K562 (cell line): Measurements from ENCODE around the gene ETV2.

Experiments used
- GATAD2B ChIP-seq: fragments of 450-650 bp; IDR thresholded peaks from 2 replicates; pipeline ENCODE4 v1.6.1; 2017; ENCODE audit warnings: mild to moderate bottlenecking, borderline replicate concordance
- KAT2B ChIP-seq: IDR thresholded peaks from one replicate; pipeline ENCODE4 v1.6.1; 2012; ENCODE audit warnings: low read depth, mild to moderate bottlenecking, control low read depth, inconsistent platforms, low read length, moderate library complexity
- MYC ChIP-seq, 2 experiments: fragments of 250-450 bp in 1 of 2; sonication (Bioruptor Pico) in 1 of 2; IDR thresholded peaks; 2 replicates each; pipeline versions ENCODE4 v1.5.1 to v1.6.1; 2012 to 2021; ENCODE audit warnings: low read depth in 2 of 2, borderline replicate concordance in 1 of 2, improper control_type of control experiment in 1 of 2, low read length in 1 of 2, mild to moderate bottlenecking in 1 of 2, moderate library complexity in 1 of 2
- NRF1 ChIP-seq, 2 experiments: fragments of 450-650 bp; IDR thresholded peaks in 1 of 2; conservative IDR thresholded peaks in 1 of 2; 2 replicates each; pipeline ENCODE4 v1.6.1; 2014; ENCODE audit warnings: mild to moderate bottlenecking in 2 of 2
- PHF8 ChIP-seq: fragments of 200-600 bp; sonication (generic); IDR thresholded peaks from 2 replicates; pipeline ENCODE4 v1.6.1; 2012; ENCODE audit warnings: mixed run types, mild to moderate bottlenecking, inconsistent platforms, low read length, moderate library complexity, borderline replicate concordance
- POLR2AphosphoS5 ChIP-seq: IDR thresholded peaks from 2 replicates; pipeline ENCODE4 v1.6.1; 2011; ENCODE audit warnings: mild to moderate bottlenecking, low read depth, low read length, moderate library complexity; ENCODE audit not compliant: control insufficient read depth, insufficient read depth
- TF ChIP-seq, protein P1 (sequence below), 3 experiments: IDR thresholded peaks in 2 of 3; conservative IDR thresholded peaks in 1 of 3; 2 replicates each; pipeline ENCODE4 v1.5.1; 2011 to 2012; ENCODE audit warnings: low read length in 3 of 3, mild to moderate bottlenecking in 3 of 3, control low read depth in 2 of 3, improper control_type of control experiment in 1 of 3, inconsistent platforms in 1 of 3, low read depth in 1 of 3, mixed read lengths in 1 of 3, moderate library complexity in 1 of 3; ENCODE audit not compliant: insufficient read depth in 2 of 3
- TF ChIP-seq, protein P2 (sequence below): fragments of 250-450 bp; sonication (Bioruptor Pico); IDR thresholded peaks from 2 replicates; pipeline ENCODE4 v1.5.0; 2020; ENCODE audit warnings: mild to moderate bottlenecking

DNA sequence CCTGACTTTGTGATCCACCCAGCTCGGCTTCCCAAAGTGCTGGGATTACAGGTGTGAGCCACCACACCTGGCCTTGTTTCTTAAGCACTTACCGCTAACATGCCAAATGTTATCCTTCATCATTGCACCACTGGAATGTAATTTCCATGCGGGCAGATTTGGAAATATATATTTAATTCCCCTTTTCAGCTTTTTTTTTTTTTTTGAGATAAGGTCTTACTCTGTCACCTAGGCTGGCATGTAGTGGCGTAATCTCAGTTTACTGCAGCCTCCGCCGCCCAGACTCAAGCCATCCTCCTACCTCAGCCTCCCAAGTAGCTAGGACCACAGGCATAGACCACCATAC is 20.4 kb downstream of the ETV2 start:
- TF ChIP-seq, protein P1, sequence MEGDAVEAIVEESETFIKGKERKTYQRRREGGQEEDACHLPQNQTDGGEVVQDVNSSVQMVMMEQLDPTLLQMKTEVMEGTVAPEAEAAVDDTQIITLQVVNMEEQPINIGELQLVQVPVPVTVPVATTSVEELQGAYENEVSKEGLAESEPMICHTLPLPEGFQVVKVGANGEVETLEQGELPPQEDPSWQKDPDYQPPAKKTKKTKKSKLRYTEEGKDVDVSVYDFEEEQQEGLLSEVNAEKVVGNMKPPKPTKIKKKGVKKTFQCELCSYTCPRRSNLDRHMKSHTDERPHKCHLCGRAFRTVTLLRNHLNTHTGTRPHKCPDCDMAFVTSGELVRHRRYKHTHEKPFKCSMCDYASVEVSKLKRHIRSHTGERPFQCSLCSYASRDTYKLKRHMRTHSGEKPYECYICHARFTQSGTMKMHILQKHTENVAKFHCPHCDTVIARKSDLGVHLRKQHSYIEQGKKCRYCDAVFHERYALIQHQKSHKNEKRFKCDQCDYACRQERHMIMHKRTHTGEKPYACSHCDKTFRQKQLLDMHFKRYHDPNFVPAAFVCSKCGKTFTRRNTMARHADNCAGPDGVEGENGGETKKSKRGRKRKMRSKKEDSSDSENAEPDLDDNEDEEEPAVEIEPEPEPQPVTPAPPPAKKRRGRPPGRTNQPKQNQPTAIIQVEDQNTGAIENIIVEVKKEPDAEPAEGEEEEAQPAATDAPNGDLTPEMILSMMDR (IDR thresholded peaks at IDR 0.05 in 2 of 3, conservative IDR thresholded peaks at IDR 0.05 in 1 of 3; ENCODE audit: insufficient read depth in 2 of 3, low read depth in 1 of 3, low read length in 3 of 3) = no peak
- TF ChIP-seq MYC (IDR thresholded peaks at IDR 0.05; ENCODE audit: low read depth, low read length) (no peak), MYC (CRISPR knock-in tag; IDR thresholded peaks at IDR 0.05; ENCODE audit: borderline replicate concordance, low read depth) (no peak), KAT2B (no peak), GATAD2B (no peak), POLR2AphosphoS5 (no peak), NRF1 (conservative IDR thresholded peaks at IDR 0.05 in 1 of 2, IDR thresholded peaks at IDR 0.05 in 1 of 2) (no peak), PHF8 (no peak)
- TF ChIP-seq, protein P2, sequence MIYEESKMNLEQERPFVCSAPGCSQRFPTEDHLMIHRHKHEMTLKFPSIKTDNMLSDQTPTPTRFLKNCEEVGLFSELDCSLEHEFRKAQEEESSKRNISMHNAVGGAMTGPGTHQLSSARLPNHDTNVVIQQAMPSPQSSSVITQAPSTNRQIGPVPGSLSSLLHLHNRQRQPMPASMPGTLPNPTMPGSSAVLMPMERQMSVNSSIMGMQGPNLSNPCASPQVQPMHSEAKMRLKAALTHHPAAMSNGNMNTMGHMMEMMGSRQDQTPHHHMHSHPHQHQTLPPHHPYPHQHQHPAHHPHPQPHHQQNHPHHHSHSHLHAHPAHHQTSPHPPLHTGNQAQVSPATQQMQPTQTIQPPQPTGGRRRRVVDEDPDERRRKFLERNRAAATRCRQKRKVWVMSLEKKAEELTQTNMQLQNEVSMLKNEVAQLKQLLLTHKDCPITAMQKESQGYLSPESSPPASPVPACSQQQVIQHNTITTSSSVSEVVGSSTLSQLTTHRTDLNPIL (CRISPR knock-in tag) = no peak
